HEK293 (cell line): ENCODE results near the gene UBAC2.
A peak's percentile ranks its signal among the peaks of the same experiment; 100 is the strongest.

Experiments used
- EGR2 ChIP-seq: fragments of 450-650 bp; formaldehyde crosslinking; IDR thresholded peaks from 2 replicates; pipeline ENCODE4 v1.5.1; 2016; ENCODE audit warnings: low read depth, missing biosample characterization, missing genetic modification characterization
- GLI2 ChIP-seq: fragments of 450-650 bp; formaldehyde crosslinking; IDR thresholded peaks from 2 replicates; pipeline ENCODE4; 2017; ENCODE audit warnings: missing biosample characterization, missing genetic modification characterization, low read depth, borderline replicate concordance
- INSM2 ChIP-seq: fragments of 450-650 bp; formaldehyde crosslinking; IDR thresholded peaks from 2 replicates; pipeline ENCODE4 v1.5.1; 2016; ENCODE audit warnings: missing biosample characterization, missing genetic modification characterization
- SALL2 ChIP-seq: fragments of 450-650 bp; formaldehyde crosslinking; IDR thresholded peaks from 2 replicates; pipeline ENCODE4 v1.5.0; 2017; ENCODE audit warnings: missing biosample characterization, mild to moderate bottlenecking, missing genetic modification characterization, borderline replicate concordance
- SETDB1 ChIP-seq: IDR thresholded peaks from one replicate; pipeline ENCODE4 v1.6.1; 2017; ENCODE audit warnings: mild to moderate bottlenecking, low read length, moderate library complexity, mixed read lengths; ENCODE audit not compliant: insufficient read length
- SP2 ChIP-seq: fragments of 450-650 bp; formaldehyde crosslinking; IDR thresholded peaks from 2 replicates; pipeline ENCODE4 v1.5.1; 2016; ENCODE audit warnings: missing biosample characterization, missing genetic modification characterization
- TSHZ1 ChIP-seq: fragments of 450-650 bp; formaldehyde crosslinking; IDR thresholded peaks from 2 replicates; pipeline ENCODE4 v1.5.1; 2016; ENCODE audit warnings: missing biosample characterization, missing genetic modification characterization, borderline replicate concordance
- ZBTB11 ChIP-seq: fragments of 450-650 bp; formaldehyde crosslinking; conservative IDR thresholded peaks from 2 replicates; pipeline ENCODE4 v1.5.1; 2016; ENCODE audit warnings: low read depth, missing biosample characterization, missing genetic modification characterization
- ZBTB21 ChIP-seq: fragments of 450-650 bp; formaldehyde crosslinking; IDR thresholded peaks from 2 replicates; pipeline ENCODE4 v1.5.1; 2017; ENCODE audit warnings: missing biosample characterization, missing genetic modification characterization
- ZIC2 ChIP-seq: fragments of 450-650 bp; formaldehyde crosslinking; IDR thresholded peaks from 2 replicates; pipeline ENCODE4 v1.5.1; 2016; ENCODE audit warnings: missing biosample characterization, missing genetic modification characterization
- ZNF112 ChIP-seq: fragments of 450-650 bp; formaldehyde crosslinking; IDR thresholded peaks from 2 replicates; pipeline ENCODE4 v1.5.0; 2017; ENCODE audit warnings: missing biosample characterization, missing genetic modification characterization
- ZNF140 ChIP-seq: fragments of 450-650 bp; formaldehyde crosslinking; IDR thresholded peaks from 2 replicates; pipeline ENCODE4 v1.5.1; 2016; ENCODE audit warnings: missing biosample characterization, missing genetic modification characterization
- ZNF155 ChIP-seq: fragments of 450-650 bp; formaldehyde crosslinking; IDR thresholded peaks from 2 replicates; pipeline ENCODE4 v1.5.1; 2016; ENCODE audit warnings: missing biosample characterization, missing genetic modification characterization
- ZNF169 ChIP-seq: fragments of 450-650 bp; formaldehyde crosslinking; IDR thresholded peaks from 2 replicates; pipeline ENCODE4 v1.5.1; 2016; ENCODE audit warnings: missing biosample characterization, missing genetic modification characterization
- ZNF174 ChIP-seq: fragments of 450-650 bp; formaldehyde crosslinking; IDR thresholded peaks from 2 replicates; pipeline ENCODE4 v1.5.0; 2017; ENCODE audit warnings: missing biosample characterization, mild to moderate bottlenecking, missing genetic modification characterization
- ZNF2 ChIP-seq: fragments of 450-650 bp; formaldehyde crosslinking; IDR thresholded peaks from 2 replicates; pipeline ENCODE4 v1.5.1; 2016; ENCODE audit warnings: missing biosample characterization, missing genetic modification characterization
- ZNF202 ChIP-seq: fragments of 450-650 bp; formaldehyde crosslinking; IDR thresholded peaks from 2 replicates; pipeline ENCODE4 v1.5.1; 2016; ENCODE audit warnings: missing biosample characterization, missing genetic modification characterization, borderline replicate concordance
- ZNF211 ChIP-seq: fragments of 450-650 bp; formaldehyde crosslinking; IDR thresholded peaks from 2 replicates; pipeline ENCODE4 v1.5.1; 2016; ENCODE audit warnings: low read depth, missing biosample characterization, missing genetic modification characterization
- ZNF214 ChIP-seq: fragments of 450-650 bp; formaldehyde crosslinking; IDR thresholded peaks from 2 replicates; pipeline ENCODE4 v1.5.1; 2017; ENCODE audit warnings: missing biosample characterization, mild to moderate bottlenecking, missing genetic modification characterization, borderline replicate concordance
- ZNF248 ChIP-seq: fragments of 450-650 bp; formaldehyde crosslinking; IDR thresholded peaks from 2 replicates; pipeline ENCODE4 v1.5.1; 2017; ENCODE audit warnings: missing biosample characterization, missing genetic modification characterization
- ZNF26 ChIP-seq: fragments of 450-650 bp; formaldehyde crosslinking; IDR thresholded peaks from 2 replicates; pipeline ENCODE4 v1.5.1; 2016; ENCODE audit warnings: missing biosample characterization, missing genetic modification characterization
- ZNF404 ChIP-seq: fragments of 450-650 bp; formaldehyde crosslinking; IDR thresholded peaks from 2 replicates; pipeline ENCODE4 v1.5.1; 2017; ENCODE audit warnings: missing biosample characterization, missing genetic modification characterization
- ZNF449 ChIP-seq: fragments of 450-650 bp; formaldehyde crosslinking; IDR thresholded peaks from 2 replicates; pipeline ENCODE4 v1.5.1; 2017; ENCODE audit warnings: missing biosample characterization, mild to moderate bottlenecking, missing genetic modification characterization, moderate library complexity
- ZNF501 ChIP-seq: fragments of 450-650 bp; formaldehyde crosslinking; IDR thresholded peaks from 2 replicates; pipeline ENCODE4 v1.5.1; 2016; ENCODE audit warnings: missing biosample characterization, missing genetic modification characterization
- ZNF529 ChIP-seq: fragments of 450-650 bp; formaldehyde crosslinking; IDR thresholded peaks from 2 replicates; pipeline ENCODE4 v1.5.1; 2017; ENCODE audit warnings: missing genetic modification characterization, missing biosample characterization; ENCODE audit not compliant: insufficient replicate concordance
- ZNF558 ChIP-seq: fragments of 450-650 bp; formaldehyde crosslinking; IDR thresholded peaks from 2 replicates; pipeline ENCODE4 v1.5.1; 2016; ENCODE audit warnings: missing biosample characterization, missing genetic modification characterization
- ZNF561 ChIP-seq: fragments of 450-650 bp; IDR thresholded peaks from 2 replicates; pipeline ENCODE4 v1.5.1; 2018; ENCODE audit warnings: missing biosample characterization, missing genetic modification characterization, borderline replicate concordance
- ZNF664 ChIP-seq: fragments of 450-650 bp; formaldehyde crosslinking; IDR thresholded peaks from 2 replicates; pipeline ENCODE4 v1.5.1; 2016; ENCODE audit warnings: missing biosample characterization, missing genetic modification characterization
- ZNF837 ChIP-seq: fragments of 450-650 bp; formaldehyde crosslinking; IDR thresholded peaks from 2 replicates; pipeline ENCODE4 v1.5.1; 2016; ENCODE audit warnings: missing biosample characterization, missing genetic modification characterization
- ZSCAN23 ChIP-seq: fragments of 450-650 bp; formaldehyde crosslinking; IDR thresholded peaks from 2 replicates; pipeline ENCODE4 v1.5.1; 2016; ENCODE audit warnings: missing biosample characterization, missing genetic modification characterization

Gene UBAC2

GRCh38 chr13:99182439-99182838 is 18.2 kb upstream of the UBAC2 start (continued):
- TF ChIP-seq ZNF449 (tag by site-specific recombination) (0 out of 2 replicates have a peak, but pooled peaks have one; percentile 18), INSM2 (tag by site-specific recombination) (no peak), ZNF2 (0 out of 2 replicates have a peak, but pooled peaks have one; percentile 38), ZNF140 (tag by site-specific recombination) (0 out of 2 replicates have a peak, but pooled peaks have one; percentile 11), ZNF664 (tag by site-specific recombination) (no peak), ZNF529 (tag by site-specific recombination) (peak; percentile 78), ZNF561 (peak; percentile 78; the same call in 1 of the 2 replicates), ZBTB11 (tag by site-specific recombination) (no peak), ZIC2 (tag by site-specific recombination) (no peak), ZNF404 (tag by site-specific recombination) (no peak), ZNF837 (tag by site-specific recombination) (no peak), ZNF169 (tag by site-specific recombination) (no peak), ZNF211 (tag by site-specific recombination) (0 out of 2 replicates have a peak, but pooled peaks have one; percentile 55), ZNF558 (tag by site-specific recombination) (peak; percentile 17; the same call in 1 of the 2 replicates), ZNF26 (tag by site-specific recombination) (peak; percentile 67), EGR2 (tag by site-specific recombination) (no peak), ZBTB21 (tag by site-specific recombination) (no peak), GLI2 (tag by site-specific recombination) (no peak), ZNF155 (tag by site-specific recombination) (0 out of 2 replicates have a peak, but pooled peaks have one; percentile 42), ZNF214 (no peak), SALL2 (tag by site-specific recombination) (no peak), SP2 (tag by site-specific recombination) (no peak), ZNF112 (tag by site-specific recombination) (no peak), ZSCAN23 (tag by site-specific recombination) (no peak), ZNF501 (tag by site-specific recombination) (no peak), TSHZ1 (tag by site-specific recombination) (no peak), ZNF202 (tag by site-specific recombination) (no peak), ZNF174 (tag by site-specific recombination) (no peak), SETDB1 (peak; percentile 93), ZNF248 (tag by site-specific recombination) (no peak)
